Peyer's patch (tissue), 4 donors: ENCODE measurements around the gene NOTCH4. TPM values are rescaled to one million over a fixed set of nuclear protein-coding genes. Genes with fewer than 3 reads are reported as not detected.

Source experiments
- DNase-seq, 3 donors: peaks; one replicate each; pipeline ENCODE4 v3.0.0-alpha.2; 2017 to 2019
- H3K27ac ChIP-seq, 4 donors: fragments of 200-600 bp; sonication (generic); one replicate each; pipeline ENCODE4 v1.5.1; 2016 to 2019
- H3K27me3 ChIP-seq, 2 donors: fragments of 200-600 bp; sonication (generic); one replicate each; pipeline ENCODE4 v1.5.1; 2019
- H3K36me3 ChIP-seq, 3 donors: fragments of 200-600 bp; sonication (generic); one replicate each; pipeline ENCODE4 v1.5.1; 2016 to 2019
- H3K4me1 ChIP-seq, 4 donors: fragments of 200-600 bp; sonication (generic); one replicate each; pipeline ENCODE4 v1.5.1; 2016 to 2019
- H3K4me3 ChIP-seq, 4 donors: fragments of 200-600 bp; sonication (generic); 1 replicate in 3 of 4; 2 replicates in 1 of 4; pipeline ENCODE4 v1.5.1; 2016 to 2019; ENCODE audit warnings: mild to moderate bottlenecking in 1 of 4
- H3K9me3 ChIP-seq, 4 donors: fragments of 200-600 bp; sonication (generic); one replicate each; pipeline ENCODE4 v1.5.1; 2016 to 2019; ENCODE audit warnings: mild to moderate bottlenecking in 1 of 4
- POLR2A ChIP-seq, 2 donors: fragments of 450-650 bp; IDR thresholded peaks; one replicate each; pipeline ENCODE4 v1.5.1; 2017; ENCODE audit warnings: antibody characterized with exemption in 2 of 2, mild to moderate bottlenecking in 2 of 2, moderate library complexity in 2 of 2
- small RNA-seq, 2 donors: library from RNA; depleted of rRNA; stranded (forward); fragments of <200 nt; gene quantifications; one replicate each; pipeline ENCODE3, GENCODE V24; 2016
- total RNA-seq, 4 donors: library from RNA; depleted of rRNA; stranded (reverse); fragments of >200 nt; gene quantifications; one replicate each; pipeline ENCODE4 v1.1.0, GENCODE V29; 2016
- TF ChIP-seq, protein P1 (sequence below), 6 experiments: fragments of 450-650 bp in 4 of 6; fragments of 200-600 bp in 2 of 6; sonication (generic) in 1 of 6; IDR thresholded peaks; one replicate each; pipeline ENCODE4 v1.5.1; 2017 to 2019; ENCODE audit warnings: antibody characterized with exemption in 6 of 6, mild to moderate bottlenecking in 3 of 6, moderate library complexity in 1 of 6

NOTCH4 gene
- total RNA-seq, 4 donors from 2014 or later, result 1.8 to 50.3 (median 8.9) TPM

GRCh38 chr6:32147401-32148132, 76.3 kb downstream of the NOTCH4 start:
- no peak for DNase-seq
- TF ChIP-seq, protein P1, sequence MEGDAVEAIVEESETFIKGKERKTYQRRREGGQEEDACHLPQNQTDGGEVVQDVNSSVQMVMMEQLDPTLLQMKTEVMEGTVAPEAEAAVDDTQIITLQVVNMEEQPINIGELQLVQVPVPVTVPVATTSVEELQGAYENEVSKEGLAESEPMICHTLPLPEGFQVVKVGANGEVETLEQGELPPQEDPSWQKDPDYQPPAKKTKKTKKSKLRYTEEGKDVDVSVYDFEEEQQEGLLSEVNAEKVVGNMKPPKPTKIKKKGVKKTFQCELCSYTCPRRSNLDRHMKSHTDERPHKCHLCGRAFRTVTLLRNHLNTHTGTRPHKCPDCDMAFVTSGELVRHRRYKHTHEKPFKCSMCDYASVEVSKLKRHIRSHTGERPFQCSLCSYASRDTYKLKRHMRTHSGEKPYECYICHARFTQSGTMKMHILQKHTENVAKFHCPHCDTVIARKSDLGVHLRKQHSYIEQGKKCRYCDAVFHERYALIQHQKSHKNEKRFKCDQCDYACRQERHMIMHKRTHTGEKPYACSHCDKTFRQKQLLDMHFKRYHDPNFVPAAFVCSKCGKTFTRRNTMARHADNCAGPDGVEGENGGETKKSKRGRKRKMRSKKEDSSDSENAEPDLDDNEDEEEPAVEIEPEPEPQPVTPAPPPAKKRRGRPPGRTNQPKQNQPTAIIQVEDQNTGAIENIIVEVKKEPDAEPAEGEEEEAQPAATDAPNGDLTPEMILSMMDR (IDR thresholded peaks at IDR 0.05), result no peak
- TF ChIP-seq POLR2A (IDR thresholded peaks at IDR 0.05), result no peak

DNA sequence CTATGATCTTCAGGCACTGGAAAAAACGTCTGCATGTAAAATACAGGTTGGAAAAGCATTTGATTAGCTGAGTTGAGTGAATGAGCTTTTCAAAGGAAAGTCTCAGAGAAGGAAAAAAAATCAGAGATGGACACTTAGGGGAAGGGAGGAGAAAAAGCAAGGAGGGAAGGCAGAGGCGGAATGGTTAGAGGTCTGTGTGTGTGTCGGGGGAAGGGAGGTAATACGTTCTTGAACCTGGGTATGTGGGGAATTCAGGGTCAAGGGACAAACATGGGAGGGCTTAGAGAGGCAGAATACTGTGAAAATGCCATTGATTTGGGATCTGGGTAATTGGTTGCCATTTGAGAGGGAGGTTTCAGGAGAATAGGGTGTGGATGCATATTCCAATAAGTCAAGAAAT, 77.2 kb downstream of the NOTCH4 start:
- no peak for TF ChIP-seq POLR2A (IDR thresholded peaks at IDR 0.05)
- TF ChIP-seq, protein P1 (IDR thresholded peaks at IDR 0.05), result no peak
- Histone ChIP-seq H3K9me3 (no peaks in the 10 kb centered on the region), H3K36me3 (no peaks in the 10 kb centered on the region), H3K4me1 (peaks cover 0 to 3% (median 0%) of the 10 kb centered on the region in 4 donors), H3K27me3 (no peaks in the 10 kb centered on the region), H3K27ac (no peak overlapping the region), H3K4me3 (no peak overlapping the region)
- no peak for DNase-seq

More at GRCh38 chr6:32147401-32148132, 76.3 kb downstream of the NOTCH4 start:
- Histone ChIP-seq H3K27me3 (no peaks in the 10 kb centered on the region), H3K4me3 (no peak overlapping the region), H3K27ac (no peak overlapping the region), H3K9me3 (no peaks in the 10 kb centered on the region), H3K36me3 (no peaks in the 10 kb centered on the region), H3K4me1 (peaks cover 0 to 10% (median 0%) of the 10 kb centered on the region in 4 donors)

GRCh38 chr6:32146287-32146686, 77.6 kb downstream of the NOTCH4 start:
- no peak for TF ChIP-seq POLR2A (IDR thresholded peaks at IDR 0.05)
- TF ChIP-seq, protein P1 (IDR thresholded peaks at IDR 0.05), result no peak
- Histone ChIP-seq H3K4me3 (no peak overlapping the region), H3K9me3 (no peaks in the 10 kb centered on the region), H3K27ac (no peak overlapping the region), H3K4me1 (peaks cover 0 to 3% (median 0%) of the 10 kb centered on the region in 4 donors), H3K27me3 (no peaks in the 10 kb centered on the region), H3K36me3 (no peaks in the 10 kb centered on the region)
- no peak for DNase-seq

Small RNA genes within 50 kb of the gene (small RNA-seq; reads per million reads assigned to genes)
- gene AL662884.1, result 0 reads per million in 2 donors
- gene MIR6833, result 0 reads per million in 2 donors

Other genes starting within 250 kb of the NOTCH4 start
- 10 to 100 TPM; 13.7 to 56.9 (median 20.8) TPM for gene C4A, start 242.0 kb downstream of the NOTCH4 start, total RNA-seq
- 10 to 100 TPM; 11.0 to 80.0 (median 20.3) TPM for gene C4B, start 209.3 kb downstream of the NOTCH4 start, total RNA-seq
- 1 to 10 TPM in 1 of 4 donors, not detected in 3; 1.2 TPM for gene CYP21A2, start 185.7 kb downstream of the NOTCH4 start, total RNA-seq
- gene TNXB, start 114.7 kb downstream of the NOTCH4 start, total RNA-seq, result 100 to 1,000 TPM in 2 of 4 donors, 10 to 100 TPM in 2; 38.5 to 301 (median 117) TPM
- gene ATF6B, start 95.8 kb downstream of the NOTCH4 start, total RNA-seq, result 100 to 1,000 TPM in 3 of 4 donors, 10 to 100 TPM in 1; 75.3 to 408 (median 156) TPM
- gene FKBPL, start 93.8 kb downstream of the NOTCH4 start, total RNA-seq, result 1 to 10 TPM; 5.1 to 6.6 (median 5.6) TPM
- 1 to 10 TPM in 3 of 4 donors, not detected in 1; 3.1 to 4.1 (median 3.8) TPM for gene PRRT1, start 72.1 kb downstream of the NOTCH4 start, total RNA-seq
- gene PPT2, start 69.9 kb downstream of the NOTCH4 start, total RNA-seq, result 100 to 1,000 TPM in 1 of 4 donors, 10 to 100 TPM in 2, 1 to 10 TPM in 1; 7.4 to 121 (median 26.9) TPM
- 10 to 100 TPM in 3 of 4 donors, 1 to 10 TPM in 1; 8.9 to 28.1 (median 16.2) TPM for gene EGFL8, start 59.5 kb downstream of the NOTCH4 start, total RNA-seq
- gene AGPAT1, start 48.0 kb downstream of the NOTCH4 start, total RNA-seq, result 100 to 1,000 TPM in 1 of 4 donors, 10 to 100 TPM in 3; 28.9 to 140 (median 90.7) TPM
- 100 to 1,000 TPM in 3 of 4 donors, 10 to 100 TPM in 1; 84.2 to 199 (median 115) TPM for gene RNF5, start 45.7 kb downstream of the NOTCH4 start, total RNA-seq
- 10 to 100 TPM in 2 of 4 donors, 1 to 10 TPM in 2; 2.8 to 31.4 (median 9.2) TPM for gene AGER, start 39.8 kb downstream of the NOTCH4 start, total RNA-seq
- gene PBX2, start 33.9 kb downstream of the NOTCH4 start, total RNA-seq, result 10 to 100 TPM; 33.3 to 74.3 (median 64.4) TPM
- 10 to 100 TPM in 2 of 4 donors, 1 to 10 TPM in 2; 5.3 to 38.8 (median 10.3) TPM for gene GPSM3, start 31.4 kb downstream of the NOTCH4 start, total RNA-seq
- not detected for gene TSBP1, start 147.8 kb upstream of the NOTCH4 start, total RNA-seq
- 1 to 10 TPM in 2 of 4 donors, not detected in 2; 3.6 to 3.8 TPM for gene BTNL2, start 183.1 kb upstream of the NOTCH4 start, total RNA-seq
- gene HLA-DRA, start 215.8 kb upstream of the NOTCH4 start, total RNA-seq, result 100 to 1,000 TPM; 354 to 966 (median 405) TPM